GM23338 (cell line): ENCODE measurements around the gene CNTNAP2. TPM values are rescaled to one million over a fixed set of nuclear protein-coding genes. Genes with fewer than 3 reads are reported as not detected.

Experiments
- ATAC-seq: fragments of 200-7000 bp; cut with Tn5 transposase; 3 replicates; pipeline ENCODE4 v1.9.1; 2020
- DNase-seq: peaks from one replicate; pipeline ENCODE4 v3.0.0-alpha.2; 2015; ENCODE audit warnings: low spot score
- H2AFZ ChIP-seq: fragments of 200-600 bp; sonication (generic); 2 replicates; pipeline ENCODE4 v1.8.0; 2016; ENCODE audit warnings: antibody characterized with exemption, mild to moderate bottlenecking, moderate library complexity
- H3F3A ChIP-seq: fragments of 200-600 bp; sonication (generic); replicated peaks from 2 replicates; pipeline ENCODE4 v1.8.0; 2017; ENCODE audit warnings: antibody characterized with exemption, mixed run types, low read depth
- H3K27ac ChIP-seq: fragments of 200-600 bp; sonication (generic); 2 replicates; pipeline ENCODE4 v1.6.1; 2016; ENCODE audit warnings: low read depth
- H3K27me3 ChIP-seq: fragments of 200-600 bp; sonication (generic); 2 replicates; pipeline ENCODE4 v1.8.0; 2016; ENCODE audit warnings: mild to moderate bottlenecking, mixed run types, moderate library complexity; ENCODE audit not compliant: insufficient read depth
- H3K36me3 ChIP-seq: fragments of 200-600 bp; sonication (generic); 2 replicates; pipeline ENCODE4 v1.8.0; 2016; ENCODE audit warnings: mild to moderate bottlenecking; ENCODE audit not compliant: insufficient read depth
- H3K4me1 ChIP-seq: fragments of 200-600 bp; sonication (generic); 2 replicates; pipeline ENCODE4 v1.8.0; 2016; ENCODE audit warnings: mild to moderate bottlenecking, moderate library complexity; ENCODE audit not compliant: insufficient read depth
- H3K4me2 ChIP-seq: fragments of 200-600 bp; sonication (generic); 2 replicates; pipeline ENCODE4 v1.7.1; 2017; ENCODE audit warnings: mixed run types
- H3K4me3 ChIP-seq: fragments of 200-600 bp; sonication (generic); 2 replicates; pipeline ENCODE4 v1.6.1; 2016; ENCODE audit warnings: mixed run types
- H3K79me2 ChIP-seq: fragments of 200-600 bp; sonication (generic); replicated peaks from 2 replicates; pipeline ENCODE4 v1.8.0; 2017; ENCODE audit warnings: mild to moderate bottlenecking; ENCODE audit not compliant: insufficient read depth
- H3K9me2 ChIP-seq: fragments of 200-600 bp; sonication (generic); 2 replicates; pipeline ENCODE4 v1.8.0; 2017; ENCODE audit not compliant: insufficient read depth
- H4K20me1 ChIP-seq: fragments of 200-600 bp; sonication (generic); replicated peaks from 2 replicates; pipeline ENCODE4 v1.8.0; 2017; ENCODE audit warnings: mild to moderate bottlenecking; ENCODE audit not compliant: insufficient read depth
- H3K27ac Mint-ChIP-seq: 2 replicates; pipeline ENCODE4 v1.8.0; 2020; ENCODE audit warnings: inconsistent platforms, mild to moderate bottlenecking, moderate library complexity, mixed read lengths
- H3K27me3 Mint-ChIP-seq: 3 replicates; pipeline ENCODE4 v1.8.0; 2022; ENCODE audit warnings: low read depth, mild to moderate bottlenecking, moderate library complexity, mixed read lengths, inconsistent platforms; ENCODE audit not compliant: insufficient read depth, poor library complexity
- H3K36me3 Mint-ChIP-seq: 3 replicates; pipeline ENCODE4 v1.8.0; 2021; ENCODE audit warnings: low read depth, mild to moderate bottlenecking, inconsistent platforms, moderate library complexity, mixed read lengths
- H3K4me1 Mint-ChIP-seq: 3 replicates; pipeline ENCODE4 v1.8.0; 2020; ENCODE audit warnings: mild to moderate bottlenecking, inconsistent platforms, mixed read lengths
- H3K4me3 Mint-ChIP-seq: 3 replicates; pipeline ENCODE4 v1.8.0; 2021; ENCODE audit warnings: moderate library complexity, mild to moderate bottlenecking, inconsistent platforms, mixed read lengths
- H3K9me3 Mint-ChIP-seq: 3 replicates; pipeline ENCODE4 v1.8.0; 2020; ENCODE audit warnings: moderate library complexity, mild to moderate bottlenecking, inconsistent platforms, mixed read lengths
- CREB1 ChIP-seq: fragments of 250-450 bp; sonication (Bioruptor Pico); IDR thresholded peaks from 2 replicates; pipeline ENCODE4 v1.5.0; 2020; ENCODE audit warnings: low read depth, mild to moderate bottlenecking, moderate library complexity
- EZH2 ChIP-seq: fragments of 200-600 bp; sonication (generic); IDR thresholded peaks from one replicate; pipeline ENCODE4 v1.8.0; 2017; ENCODE audit warnings: antibody characterized with exemption, mild to moderate bottlenecking, low read depth; ENCODE audit not compliant: unreplicated experiment
- EZH2phosphoT487 ChIP-seq: fragments of 200-600 bp; sonication (generic); IDR thresholded peaks from one replicate; pipeline ENCODE4 v1.8.1; 2018; ENCODE audit warnings: antibody characterized with exemption; ENCODE audit not compliant: unreplicated experiment
- JUNB ChIP-seq: IDR thresholded peaks from one replicate; pipeline ENCODE4 v1.6.1; 2016; ENCODE audit warnings: antibody characterized with exemption; ENCODE audit not compliant: unreplicated experiment
- NANOG ChIP-seq: IDR thresholded peaks from 2 replicates; pipeline ENCODE4 v1.6.1; 2016; ENCODE audit warnings: antibody characterized with exemption, borderline replicate concordance
- POLR2AphosphoS5 ChIP-seq: IDR thresholded peaks from 2 replicates; pipeline ENCODE4 v1.6.1; 2016; ENCODE audit warnings: antibody characterized with exemption, low read depth
- STAT1 ChIP-seq: IDR thresholded peaks from one replicate; pipeline ENCODE4 v1.6.1; 2016; ENCODE audit warnings: antibody characterized with exemption; ENCODE audit not compliant: unreplicated experiment
- ZNF114 ChIP-seq: fragments of 250-450 bp; sonication (Bioruptor Pico); IDR thresholded peaks from 2 replicates; pipeline ENCODE4 v1.5.0; 2020; ENCODE audit warnings: mild to moderate bottlenecking, moderate library complexity
- ZNF331 ChIP-seq: fragments of 250-450 bp; sonication (Bioruptor Pico); IDR thresholded peaks from 2 replicates; pipeline ENCODE4 v1.5.0; 2020; ENCODE audit warnings: low read depth, mild to moderate bottlenecking, moderate library complexity
- polyA plus RNA-seq: library from polyadenylated mRNA; unstranded; fragments of >200 nt; fragmentation: Nextera tagmentation; extraction: Ambion mirVana; gene quantifications from 2 replicates; pipeline ENCODE4 v1.2.1, GENCODE V29; 2016
- total RNA-seq: library from RNA; depleted of rRNA; stranded (reverse); fragments of >200 nt; shearing (Covaris generic); gene quantifications from 2 replicates; pipeline ENCODE4 v1.2.3, GENCODE V29; 2014
- TF ChIP-seq, protein P1 (sequence below): IDR thresholded peaks from one replicate; pipeline ENCODE4 v1.6.1; 2018; ENCODE audit warnings: antibody characterized with exemption; ENCODE audit not compliant: unreplicated experiment
- TF ChIP-seq, protein P2 (sequence below): fragments of 250-450 bp; sonication (Bioruptor Pico); IDR thresholded peaks from 2 replicates; pipeline ENCODE4 v1.5.0; 2020; ENCODE audit warnings: mild to moderate bottlenecking, moderate library complexity
- TF ChIP-seq, protein P3 (sequence below), 2 experiments: fragments of 200-600 bp in 1 of 2; sonication (generic) in 1 of 2; conservative IDR thresholded peaks; 2 replicates each; pipeline versions ENCODE4 v1.5.1 to v1.6.1; 2016 to 2017; ENCODE audit warnings: antibody characterized with exemption in 2 of 2, low read depth in 2 of 2, mild to moderate bottlenecking in 2 of 2, moderate library complexity in 1 of 2
- TF ChIP-seq, protein P4 (sequence below): IDR thresholded peaks from 2 replicates; pipeline ENCODE4 v1.6.1; 2016; ENCODE audit warnings: antibody characterized with exemption

The CNTNAP2 gene
- total and polyA plus RNA-seq, 2 experiments from 2014 or later: 38.2 to 61.3 TPM

- Mint-ChIP-seq H3K4me1 (peaks cover 11% of the 10 kb centered on the region; the same call in 2 of the 3 replicates), H3K36me3 (no peaks in the 10 kb centered on the region), H3K9me3 (no peaks in the 10 kb centered on the region), H3K4me3 (no peak overlapping the region), H3K27ac (no peak overlapping the region), H3K27me3 (peaks cover 6% of the 10 kb centered on the region)
- H3K27ac ChIP-seq: no peak overlapping the region
- ATAC-seq (no peak), DNase-seq (no peak)
- H3K4me1 ChIP-seq: no peaks in the 10 kb centered on the region
- H3K9me2 ChIP-seq: no peaks in the 10 kb centered on the region
- no peaks in the 10 kb centered on the region for H3F3A ChIP-seq
- no peaks in the 10 kb centered on the region for H3K27me3 ChIP-seq
- H3K79me2 ChIP-seq: no peaks in the 10 kb centered on the region
- TF ChIP-seq POLR2AphosphoS5 (no peak), STAT1 (no peak), CREB1 (no peak), EZH2 (no peak), ZNF331 (no peak), EZH2phosphoT487 (no peak), JUNB (no peak), NANOG (no peak), ZNF114 (CRISPR knock-in tag) (no peak)
- TF ChIP-seq, protein P1, sequence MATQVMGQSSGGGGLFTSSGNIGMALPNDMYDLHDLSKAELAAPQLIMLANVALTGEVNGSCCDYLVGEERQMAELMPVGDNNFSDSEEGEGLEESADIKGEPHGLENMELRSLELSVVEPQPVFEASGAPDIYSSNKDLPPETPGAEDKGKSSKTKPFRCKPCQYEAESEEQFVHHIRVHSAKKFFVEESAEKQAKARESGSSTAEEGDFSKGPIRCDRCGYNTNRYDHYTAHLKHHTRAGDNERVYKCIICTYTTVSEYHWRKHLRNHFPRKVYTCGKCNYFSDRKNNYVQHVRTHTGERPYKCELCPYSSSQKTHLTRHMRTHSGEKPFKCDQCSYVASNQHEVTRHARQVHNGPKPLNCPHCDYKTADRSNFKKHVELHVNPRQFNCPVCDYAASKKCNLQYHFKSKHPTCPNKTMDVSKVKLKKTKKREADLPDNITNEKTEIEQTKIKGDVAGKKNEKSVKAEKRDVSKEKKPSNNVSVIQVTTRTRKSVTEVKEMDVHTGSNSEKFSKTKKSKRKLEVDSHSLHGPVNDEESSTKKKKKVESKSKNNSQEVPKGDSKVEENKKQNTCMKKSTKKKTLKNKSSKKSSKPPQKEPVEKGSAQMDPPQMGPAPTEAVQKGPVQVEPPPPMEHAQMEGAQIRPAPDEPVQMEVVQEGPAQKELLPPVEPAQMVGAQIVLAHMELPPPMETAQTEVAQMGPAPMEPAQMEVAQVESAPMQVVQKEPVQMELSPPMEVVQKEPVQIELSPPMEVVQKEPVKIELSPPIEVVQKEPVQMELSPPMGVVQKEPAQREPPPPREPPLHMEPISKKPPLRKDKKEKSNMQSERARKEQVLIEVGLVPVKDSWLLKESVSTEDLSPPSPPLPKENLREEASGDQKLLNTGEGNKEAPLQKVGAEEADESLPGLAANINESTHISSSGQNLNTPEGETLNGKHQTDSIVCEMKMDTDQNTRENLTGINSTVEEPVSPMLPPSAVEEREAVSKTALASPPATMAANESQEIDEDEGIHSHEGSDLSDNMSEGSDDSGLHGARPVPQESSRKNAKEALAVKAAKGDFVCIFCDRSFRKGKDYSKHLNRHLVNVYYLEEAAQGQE: no peak
- TF ChIP-seq, protein P2, sequence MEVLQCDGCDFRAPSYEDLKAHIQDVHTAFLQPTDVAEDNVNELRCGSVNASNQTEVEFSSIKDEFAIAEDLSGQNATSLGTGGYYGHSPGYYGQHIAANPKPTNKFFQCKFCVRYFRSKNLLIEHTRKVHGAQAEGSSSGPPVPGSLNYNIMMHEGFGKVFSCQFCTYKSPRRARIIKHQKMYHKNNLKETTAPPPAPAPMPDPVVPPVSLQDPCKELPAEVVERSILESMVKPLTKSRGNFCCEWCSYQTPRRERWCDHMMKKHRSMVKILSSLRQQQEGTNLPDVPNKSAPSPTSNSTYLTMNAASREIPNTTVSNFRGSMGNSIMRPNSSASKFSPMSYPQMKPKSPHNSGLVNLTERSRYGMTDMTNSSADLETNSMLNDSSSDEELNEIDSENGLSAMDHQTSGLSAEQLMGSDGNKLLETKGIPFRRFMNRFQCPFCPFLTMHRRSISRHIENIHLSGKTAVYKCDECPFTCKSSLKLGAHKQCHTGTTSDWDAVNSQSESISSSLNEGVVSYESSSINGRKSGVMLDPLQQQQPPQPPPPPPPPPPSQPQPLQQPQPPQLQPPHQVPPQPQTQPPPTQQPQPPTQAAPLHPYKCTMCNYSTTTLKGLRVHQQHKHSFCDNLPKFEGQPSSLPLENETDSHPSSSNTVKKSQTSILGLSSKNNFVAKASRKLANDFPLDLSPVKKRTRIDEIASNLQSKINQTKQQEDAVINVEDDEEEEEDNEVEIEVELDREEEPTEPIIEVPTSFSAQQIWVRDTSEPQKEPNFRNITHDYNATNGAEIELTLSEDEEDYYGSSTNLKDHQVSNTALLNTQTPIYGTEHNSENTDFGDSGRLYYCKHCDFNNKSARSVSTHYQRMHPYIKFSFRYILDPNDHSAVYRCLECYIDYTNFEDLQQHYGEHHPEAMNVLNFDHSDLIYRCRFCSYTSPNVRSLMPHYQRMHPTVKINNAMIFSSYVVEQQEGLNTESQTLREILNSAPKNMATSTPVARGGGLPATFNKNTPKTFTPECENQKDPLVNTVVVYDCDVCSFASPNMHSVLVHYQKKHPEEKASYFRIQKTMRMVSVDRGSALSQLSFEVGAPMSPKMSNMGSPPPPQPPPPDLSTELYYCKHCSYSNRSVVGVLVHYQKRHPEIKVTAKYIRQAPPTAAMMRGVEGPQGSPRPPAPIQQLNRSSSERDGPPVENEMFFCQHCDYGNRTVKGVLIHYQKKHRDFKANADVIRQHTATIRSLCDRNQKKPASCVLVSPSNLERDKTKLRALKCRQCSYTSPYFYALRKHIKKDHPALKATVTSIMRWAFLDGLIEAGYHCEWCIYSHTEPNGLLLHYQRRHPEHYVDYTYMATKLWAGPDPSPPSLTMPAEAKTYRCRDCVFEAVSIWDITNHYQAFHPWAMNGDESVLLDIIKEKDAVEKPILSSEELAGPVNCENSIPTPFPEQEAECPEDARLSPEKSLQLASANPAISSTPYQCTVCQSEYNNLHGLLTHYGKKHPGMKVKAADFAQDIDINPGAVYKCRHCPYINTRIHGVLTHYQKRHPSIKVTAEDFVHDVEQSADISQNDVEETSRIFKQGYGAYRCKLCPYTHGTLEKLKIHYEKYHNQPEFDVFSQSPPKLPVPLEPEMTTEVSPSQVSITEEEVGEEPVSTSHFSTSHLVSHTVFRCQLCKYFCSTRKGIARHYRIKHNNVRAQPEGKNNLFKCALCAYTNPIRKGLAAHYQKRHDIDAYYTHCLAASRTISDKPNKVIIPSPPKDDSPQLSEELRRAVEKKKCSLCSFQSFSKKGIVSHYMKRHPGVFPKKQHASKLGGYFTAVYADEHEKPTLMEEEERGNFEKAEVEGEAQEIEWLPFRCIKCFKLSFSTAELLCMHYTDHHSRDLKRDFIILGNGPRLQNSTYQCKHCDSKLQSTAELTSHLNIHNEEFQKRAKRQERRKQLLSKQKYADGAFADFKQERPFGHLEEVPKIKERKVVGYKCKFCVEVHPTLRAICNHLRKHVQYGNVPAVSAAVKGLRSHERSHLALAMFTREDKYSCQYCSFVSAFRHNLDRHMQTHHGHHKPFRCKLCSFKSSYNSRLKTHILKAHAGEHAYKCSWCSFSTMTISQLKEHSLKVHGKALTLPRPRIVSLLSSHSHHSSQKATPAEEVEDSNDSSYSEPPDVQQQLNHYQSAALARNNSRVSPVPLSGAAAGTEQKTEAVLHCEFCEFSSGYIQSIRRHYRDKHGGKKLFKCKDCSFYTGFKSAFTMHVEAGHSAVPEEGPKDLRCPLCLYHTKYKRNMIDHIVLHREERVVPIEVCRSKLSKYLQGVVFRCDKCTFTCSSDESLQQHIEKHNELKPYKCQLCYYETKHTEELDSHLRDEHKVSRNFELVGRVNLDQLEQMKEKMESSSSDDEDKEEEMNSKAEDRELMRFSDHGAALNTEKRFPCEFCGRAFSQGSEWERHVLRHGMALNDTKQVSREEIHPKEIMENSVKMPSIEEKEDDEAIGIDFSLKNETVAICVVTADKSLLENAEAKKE (CRISPR knock-in tag): no peak
- TF ChIP-seq, protein P3, sequence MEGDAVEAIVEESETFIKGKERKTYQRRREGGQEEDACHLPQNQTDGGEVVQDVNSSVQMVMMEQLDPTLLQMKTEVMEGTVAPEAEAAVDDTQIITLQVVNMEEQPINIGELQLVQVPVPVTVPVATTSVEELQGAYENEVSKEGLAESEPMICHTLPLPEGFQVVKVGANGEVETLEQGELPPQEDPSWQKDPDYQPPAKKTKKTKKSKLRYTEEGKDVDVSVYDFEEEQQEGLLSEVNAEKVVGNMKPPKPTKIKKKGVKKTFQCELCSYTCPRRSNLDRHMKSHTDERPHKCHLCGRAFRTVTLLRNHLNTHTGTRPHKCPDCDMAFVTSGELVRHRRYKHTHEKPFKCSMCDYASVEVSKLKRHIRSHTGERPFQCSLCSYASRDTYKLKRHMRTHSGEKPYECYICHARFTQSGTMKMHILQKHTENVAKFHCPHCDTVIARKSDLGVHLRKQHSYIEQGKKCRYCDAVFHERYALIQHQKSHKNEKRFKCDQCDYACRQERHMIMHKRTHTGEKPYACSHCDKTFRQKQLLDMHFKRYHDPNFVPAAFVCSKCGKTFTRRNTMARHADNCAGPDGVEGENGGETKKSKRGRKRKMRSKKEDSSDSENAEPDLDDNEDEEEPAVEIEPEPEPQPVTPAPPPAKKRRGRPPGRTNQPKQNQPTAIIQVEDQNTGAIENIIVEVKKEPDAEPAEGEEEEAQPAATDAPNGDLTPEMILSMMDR (conservative IDR thresholded peaks at IDR 0.05; ENCODE audit: low read depth in 2 of 2): no peak
- TF ChIP-seq, protein P4, sequence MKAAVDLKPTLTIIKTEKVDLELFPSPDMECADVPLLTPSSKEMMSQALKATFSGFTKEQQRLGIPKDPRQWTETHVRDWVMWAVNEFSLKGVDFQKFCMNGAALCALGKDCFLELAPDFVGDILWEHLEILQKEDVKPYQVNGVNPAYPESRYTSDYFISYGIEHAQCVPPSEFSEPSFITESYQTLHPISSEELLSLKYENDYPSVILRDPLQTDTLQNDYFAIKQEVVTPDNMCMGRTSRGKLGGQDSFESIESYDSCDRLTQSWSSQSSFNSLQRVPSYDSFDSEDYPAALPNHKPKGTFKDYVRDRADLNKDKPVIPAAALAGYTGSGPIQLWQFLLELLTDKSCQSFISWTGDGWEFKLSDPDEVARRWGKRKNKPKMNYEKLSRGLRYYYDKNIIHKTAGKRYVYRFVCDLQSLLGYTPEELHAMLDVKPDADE: no peak
- H4K20me1 ChIP-seq: no peaks in the 10 kb centered on the region
- H3K4me3 ChIP-seq: no peak overlapping the region
- H2AFZ ChIP-seq: no peak overlapping the region
- H3K4me2 ChIP-seq: no peak overlapping the region
- no peaks in the 10 kb centered on the region for H3K36me3 ChIP-seq
These were observed 2150.2 kb downstream of the CNTNAP2 start for GRCh38 chr7:148266795-148267194.
